Keratinocyte (primary cell): ENCODE results near the gene NTN3. TPM values are rescaled to one million over a fixed set of nuclear protein-coding genes. Genes with fewer than 3 reads are reported as not detected.

Experiments used
- DNase-seq: peaks from one replicate; pipeline ENCODE4 v3.0.0-alpha.2; 2011; ENCODE audit warnings: low read depth, missing footprints, low spot score
- FAIRE-seq: peaks from 2 replicates; lab custom pipeline; 2011; peaks lifted over from hg19 to GRCh38; lab: Jason Lieb, UNC
- H2AFZ ChIP-seq: 2 replicates; pipeline ENCODE4 v1.6.0; 2012; ENCODE audit warnings: low read length, control low read depth, inconsistent platforms; ENCODE audit not compliant: control insufficient read depth
- H3K27ac ChIP-seq: 2 replicates; pipeline ENCODE4 v1.5.1; 2011; ENCODE audit warnings: low read length; ENCODE audit not compliant: control insufficient read depth, insufficient read depth
- H3K27me3 ChIP-seq: 3 replicates; pipeline ENCODE4 v1.6.0; 2011; ENCODE audit warnings: low read length; ENCODE audit not compliant: control insufficient read depth, insufficient read depth; ENCODE audit errors: extremely low read depth
- H3K36me3 ChIP-seq, 2 experiments: 2 replicates in 1 of 2; 3 replicates in 1 of 2; pipeline ENCODE4 v1.5.1; 2011; ENCODE audit warnings: low read length in 2 of 2, mild to moderate bottlenecking in 1 of 2; ENCODE audit not compliant: control insufficient read depth in 2 of 2, insufficient read depth in 2 of 2; ENCODE audit errors: extremely low read depth in 1 of 2
- H3K4me1 ChIP-seq: 3 replicates; pipeline ENCODE4 v1.5.1; 2011; ENCODE audit warnings: low read length; ENCODE audit not compliant: control insufficient read depth, insufficient read depth; ENCODE audit errors: extremely low read depth
- H3K4me2 ChIP-seq: 3 replicates; pipeline ENCODE4 v1.6.0; 2011; ENCODE audit warnings: low read depth, low read length; ENCODE audit not compliant: control insufficient read depth, insufficient read depth; ENCODE audit errors: extremely low read depth
- H3K4me3 ChIP-seq, 3 experiments: fragments of 200-600 bp in 1 of 3; sonication (generic) in 1 of 3; 2 replicates in 2 of 3; 3 replicates in 1 of 3; pipeline ENCODE4 v1.5.1; 2011 to 2016; ENCODE audit warnings: low read length in 3 of 3, mild to moderate bottlenecking in 3 of 3, control low read depth in 2 of 3, inconsistent platforms in 1 of 3, low read depth in 1 of 3, mixed read lengths in 1 of 3, mixed run types in 1 of 3, moderate library complexity in 1 of 3; ENCODE audit not compliant: control insufficient read depth in 2 of 3, insufficient read depth in 2 of 3; ENCODE audit errors: extremely low read depth in 1 of 3
- H3K79me2 ChIP-seq: 2 replicates; pipeline ENCODE4 v1.6.0; 2012; ENCODE audit warnings: low read length; ENCODE audit not compliant: control insufficient read depth, insufficient read depth
- H3K9ac ChIP-seq: 3 replicates; pipeline ENCODE4 v1.6.0; 2011; ENCODE audit warnings: low read length; ENCODE audit not compliant: control insufficient read depth, insufficient read depth; ENCODE audit errors: extremely low read depth
- H3K9me1 ChIP-seq: 3 replicates; pipeline ENCODE4 v1.6.0; 2011; ENCODE audit warnings: low read length; ENCODE audit not compliant: control insufficient read depth, insufficient read depth; ENCODE audit errors: extremely low read depth
- H3K9me3 ChIP-seq: 2 replicates; pipeline ENCODE4 v1.5.1; 2012; ENCODE audit warnings: low read depth, low read length; ENCODE audit not compliant: control insufficient read depth
- H4K20me1 ChIP-seq: 3 replicates; pipeline ENCODE4 v1.6.0; 2011; ENCODE audit warnings: low read length; ENCODE audit not compliant: control insufficient read depth, insufficient read depth; ENCODE audit errors: extremely low read depth
- EZH2 ChIP-seq: IDR thresholded peaks from one replicate; pipeline ENCODE4 v1.6.1; 2012; ENCODE audit warnings: inconsistent platforms, mild to moderate bottlenecking, low read length, moderate library complexity
- dilution Hi-C: fragments of 300-500 bp; cut with MboI; formaldehyde crosslinking; loops from one replicate; pipeline ENCODE4 v1.7.0; 2020; ENCODE audit warnings: low sequenced_read_pairs; ENCODE audit not compliant: extremely low pct_ligation_motif_present
- polyA plus RNA-seq, 5 experiments: library from polyadenylated mRNA; depleted of rRNA in 3 of 5; stranded (reverse) in 3 of 5; stranded (forward) in 1 of 5; unstranded in 1 of 5; fragments of >200 nt; gene quantifications; 1 replicate in 1 of 5; 2 replicates in 3 of 5; 3 replicates in 1 of 5; pipeline versions ENCODE4 v1.2.1 to v1.2.3, GENCODE V29; 2011 to 2012; ENCODE audit warnings: missing spikeins in 2 of 5, low read depth in 1 of 5, low replicate concordance in 1 of 5
- TF ChIP-seq, protein P1 (sequence below), 3 experiments: IDR thresholded peaks in 1 of 3; conservative IDR thresholded peaks in 1 of 3; optimal IDR thresholded peaks in 1 of 3; 2 replicates in 2 of 3; 3 replicates in 1 of 3; pipeline versions ENCODE3 to v1.5.1; 2011; ENCODE audit warnings: low read length in 3 of 3, mild to moderate bottlenecking in 3 of 3, moderate library complexity in 2 of 3, control low read depth in 1 of 3, inconsistent platforms in 1 of 3; ENCODE audit not compliant: insufficient read depth in 2 of 3; ENCODE audit errors: extremely low read depth in 1 of 3

Gene NTN3
- polyA plus RNA-seq, 1 donor (not counting 4 experiments of a cell fraction or from before 2014, with no cell fraction given), result not detected

DNA sequence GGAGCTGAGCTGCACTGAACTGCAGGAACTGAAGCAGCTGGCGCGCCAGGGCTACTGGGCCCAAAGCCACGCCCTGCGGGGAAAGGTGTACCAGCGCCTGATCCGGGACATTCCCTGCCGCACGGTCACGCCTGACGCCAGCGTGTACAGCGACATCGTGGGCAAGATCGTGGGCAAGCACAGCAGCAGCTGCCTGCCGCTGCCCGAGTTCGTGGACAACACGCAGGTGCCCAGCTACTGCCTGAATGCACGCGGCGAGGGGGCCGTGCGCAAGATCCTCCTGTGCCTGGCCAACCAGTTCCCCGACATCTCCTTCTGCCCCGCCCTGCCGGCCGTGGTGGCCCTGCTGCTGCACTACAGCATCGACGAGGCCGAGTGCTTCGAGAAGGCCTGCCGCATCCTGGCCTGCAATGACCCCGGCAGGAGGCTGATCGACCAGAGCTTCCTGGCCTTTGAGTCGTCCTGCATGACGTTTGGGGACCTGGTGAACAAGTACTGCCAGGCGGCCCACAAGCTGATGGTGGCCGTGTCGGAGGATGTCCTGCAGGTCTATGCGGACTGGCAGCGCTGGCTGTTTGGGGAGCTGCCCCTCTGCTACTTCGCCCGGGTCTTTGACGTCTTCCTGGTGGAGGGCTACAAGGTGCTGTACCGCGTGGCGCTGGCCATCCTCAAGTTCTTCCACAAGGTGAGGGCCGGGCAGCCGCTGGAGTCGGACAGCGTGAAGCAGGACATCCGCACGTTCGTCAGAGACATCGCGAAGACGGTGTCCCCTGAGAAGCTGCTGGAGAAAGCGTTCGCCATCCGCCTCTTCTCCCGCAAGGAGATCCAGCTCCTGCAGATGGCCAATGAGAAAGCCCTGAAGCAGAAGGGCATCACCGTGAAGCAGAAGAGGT is 25.4 kb downstream of the NTN3 start:
- no peak overlapping the region for H3K4me2 ChIP-seq
- peak overlapping the region; percentile 75 for H2AFZ ChIP-seq
- TF ChIP-seq, protein P1, sequence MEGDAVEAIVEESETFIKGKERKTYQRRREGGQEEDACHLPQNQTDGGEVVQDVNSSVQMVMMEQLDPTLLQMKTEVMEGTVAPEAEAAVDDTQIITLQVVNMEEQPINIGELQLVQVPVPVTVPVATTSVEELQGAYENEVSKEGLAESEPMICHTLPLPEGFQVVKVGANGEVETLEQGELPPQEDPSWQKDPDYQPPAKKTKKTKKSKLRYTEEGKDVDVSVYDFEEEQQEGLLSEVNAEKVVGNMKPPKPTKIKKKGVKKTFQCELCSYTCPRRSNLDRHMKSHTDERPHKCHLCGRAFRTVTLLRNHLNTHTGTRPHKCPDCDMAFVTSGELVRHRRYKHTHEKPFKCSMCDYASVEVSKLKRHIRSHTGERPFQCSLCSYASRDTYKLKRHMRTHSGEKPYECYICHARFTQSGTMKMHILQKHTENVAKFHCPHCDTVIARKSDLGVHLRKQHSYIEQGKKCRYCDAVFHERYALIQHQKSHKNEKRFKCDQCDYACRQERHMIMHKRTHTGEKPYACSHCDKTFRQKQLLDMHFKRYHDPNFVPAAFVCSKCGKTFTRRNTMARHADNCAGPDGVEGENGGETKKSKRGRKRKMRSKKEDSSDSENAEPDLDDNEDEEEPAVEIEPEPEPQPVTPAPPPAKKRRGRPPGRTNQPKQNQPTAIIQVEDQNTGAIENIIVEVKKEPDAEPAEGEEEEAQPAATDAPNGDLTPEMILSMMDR (optimal IDR thresholded peaks at IDR 0.05 in 1 of 3, IDR thresholded peaks at IDR 0.05 in 1 of 3, conservative IDR thresholded peaks at IDR 0.05 in 1 of 3; ENCODE audit: extremely low read depth in 1 of 3, insufficient read depth in 2 of 3, low read length in 3 of 3), result no peak
- TF ChIP-seq EZH2, result no peak
- no peak for DNase-seq
- no peak overlapping the region for H3K4me3 ChIP-seq
- H3K27ac ChIP-seq, result no peak overlapping the region
- H3K9ac ChIP-seq, result no peak overlapping the region
- no peak for FAIRE-seq
- no peaks in the 10 kb centered on the region for H3K79me2 ChIP-seq
- H3K4me1 ChIP-seq, result peaks cover 19% of the 10 kb centered on the region
- no peaks in the 10 kb centered on the region for H3K9me1 ChIP-seq
- no peaks in the 10 kb centered on the region for H3K9me3 ChIP-seq
- peaks cover 0 to 11% of the 10 kb centered on the region in 2 experiments for H3K36me3 ChIP-seq
- peaks cover under 1% of the 10 kb centered on the region for H4K20me1 ChIP-seq
- dilution Hi-C loops, result no loop called here
- no peaks in the 10 kb centered on the region for H3K27me3 ChIP-seq

DNA sequence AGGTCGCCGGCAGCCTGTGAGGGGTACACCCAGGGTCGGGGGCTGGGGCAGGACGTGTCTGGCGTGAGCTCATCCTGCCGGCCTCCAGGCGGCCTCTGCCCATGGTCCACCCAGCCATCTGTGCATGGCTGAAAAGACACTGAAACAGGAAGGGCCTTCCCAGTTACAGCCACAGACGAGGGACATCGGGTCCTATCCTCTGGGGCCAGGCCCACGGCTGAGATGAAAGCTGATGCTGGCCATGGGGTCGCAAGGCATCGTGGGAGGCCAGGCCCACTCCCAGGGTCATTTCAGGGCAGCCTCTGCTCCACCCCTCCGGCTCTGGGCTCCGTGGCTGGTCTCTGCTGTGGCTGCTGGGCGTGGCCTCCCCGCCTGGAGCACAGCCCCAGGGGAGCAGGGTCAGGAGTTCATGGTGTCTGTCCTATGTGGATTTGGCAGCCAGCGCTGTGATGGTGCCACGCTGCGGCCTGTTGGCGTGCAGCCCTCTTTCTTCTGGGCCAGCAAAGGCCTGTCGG is 26.1 kb downstream of the NTN3 start:
- FAIRE-seq (no peak), DNase-seq (no peak)
- Histone ChIP-seq H2AFZ (no peak overlapping the region), H3K9me3 (no peaks in the 10 kb centered on the region), H3K4me2 (no peak overlapping the region), H3K36me3 (peaks cover 0 to 11% of the 10 kb centered on the region in 2 experiments), H3K27me3 (no peaks in the 10 kb centered on the region), H4K20me1 (peaks cover 3% of the 10 kb centered on the region), H3K4me3 (no peak overlapping the region), H3K9me1 (no peaks in the 10 kb centered on the region), H3K27ac (no peak overlapping the region), H3K79me2 (no peaks in the 10 kb centered on the region), H3K9ac (no peak overlapping the region), H3K4me1 (peaks cover 19% of the 10 kb centered on the region)
- dilution Hi-C loops, result no loop called here
- TF ChIP-seq, protein P1 (optimal IDR thresholded peaks at IDR 0.05 in 1 of 3, IDR thresholded peaks at IDR 0.05 in 1 of 3, conservative IDR thresholded peaks at IDR 0.05 in 1 of 3; ENCODE audit: extremely low read depth in 1 of 3, insufficient read depth in 2 of 3, low read length in 3 of 3), result peak in 1 of 3 experiments; percentile 13
- no peak for TF ChIP-seq EZH2
